NCI-H128 (cell line): ENCODE data around the gene FOXK1.
"Not testable (repeated sequence)": the region's sequence is repeated elsewhere in the genome, so short reads cannot be mapped to it uniquely, and the experiment has no call there.

Experiments used
- DNase-seq: peaks from one replicate; lab custom pipeline; 2025; ENCODE audit not compliant: unreplicated experiment; lab: John Stamatoyannopoulos, UW

The FOXK1 gene

GRCh38 chr7:4681886-4682620, at the start of gene FOXK1:
Gene FOXK1, plus strand, starts transcription at chr7:4682295. Its CDS starts 14 bp downstream, at chr7:4682309.
- DNase-seq = peak; percentile 44

- DNase-seq = no peak
Measured at GRCh38 chr7:4633012-4633411, 49.1 kb upstream of the FOXK1 start.

GRCh38 chr7:4634166-4634565, 47.9 kb upstream of the FOXK1 start:
- no peak for DNase-seq

- no peak for DNase-seq
Measured at GRCh38 chr7:4638781-4639575, 43.1 kb upstream of the FOXK1 start.

DNA sequence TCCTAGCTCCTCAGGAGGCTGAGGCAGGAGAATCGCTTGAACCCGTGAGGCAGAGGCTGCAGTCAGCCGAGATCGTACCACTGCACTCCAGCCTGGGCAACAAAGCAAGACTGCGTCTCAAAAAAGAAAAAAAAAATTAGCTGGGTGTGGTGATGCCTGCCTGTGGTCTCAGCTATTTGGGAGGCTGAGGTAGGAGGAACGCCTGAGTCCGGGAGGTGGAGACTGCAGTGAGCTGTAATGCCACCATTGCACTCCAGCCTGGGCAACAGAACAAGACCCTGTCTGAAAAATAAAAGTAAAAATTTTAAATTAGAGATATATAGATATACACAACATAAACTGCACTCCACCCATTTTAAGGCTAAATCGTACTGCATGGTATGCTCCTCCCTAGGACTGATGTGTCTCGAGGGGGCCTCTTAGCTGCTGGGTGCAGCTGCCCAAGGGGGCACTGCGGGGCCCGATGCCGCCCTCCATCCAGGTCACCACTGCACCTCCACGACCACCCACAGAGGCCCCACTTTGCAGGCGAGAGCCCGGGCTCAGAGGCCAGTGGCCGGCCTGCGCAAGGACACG, 40.9 kb upstream of the FOXK1 start:
- DNase-seq = no peak

GRCh38 chr7:4641667-4642467, 40.2 kb upstream of the FOXK1 start:
- DNase-seq = peak; percentile 92

GRCh38 chr7:4642468-4643203, 39.5 kb upstream of the FOXK1 start:
- DNase-seq = no peak

DNA sequence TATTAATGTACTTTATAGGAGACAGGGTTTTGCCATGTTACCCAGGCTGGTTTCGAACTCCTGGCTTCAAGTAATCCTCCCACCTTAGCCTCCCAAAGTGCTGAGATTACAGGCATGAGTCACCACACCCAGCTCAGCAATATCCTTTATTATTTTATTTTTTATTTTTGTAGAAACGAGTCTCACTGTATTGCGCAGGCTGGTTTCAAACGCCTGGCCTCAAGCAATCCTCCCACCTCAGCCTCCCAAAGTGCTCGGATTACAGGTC, 39.0 kb upstream of the FOXK1 start:
- not testable (repeated sequence) for DNase-seq

DNA sequence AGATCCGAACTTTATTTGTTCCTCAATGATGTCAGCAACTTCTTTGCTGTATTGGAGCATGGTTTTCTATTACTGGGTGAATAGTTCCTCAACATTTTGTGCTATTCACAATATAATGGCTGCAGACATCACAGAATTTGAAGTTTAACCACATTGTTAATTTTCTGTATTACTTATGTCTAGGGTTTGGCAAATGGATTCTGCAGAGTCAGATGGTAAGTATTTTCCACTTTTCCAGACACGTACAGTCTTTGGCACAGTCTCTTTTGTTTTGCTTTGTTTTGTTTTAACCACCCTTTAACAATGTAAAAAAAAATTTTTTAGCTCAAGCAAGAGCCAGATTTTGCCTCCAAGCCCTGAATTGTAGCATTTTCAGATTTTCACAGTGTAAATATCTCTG, 36.8 kb upstream of the FOXK1 start:
- DNase-seq = no peak

DNA sequence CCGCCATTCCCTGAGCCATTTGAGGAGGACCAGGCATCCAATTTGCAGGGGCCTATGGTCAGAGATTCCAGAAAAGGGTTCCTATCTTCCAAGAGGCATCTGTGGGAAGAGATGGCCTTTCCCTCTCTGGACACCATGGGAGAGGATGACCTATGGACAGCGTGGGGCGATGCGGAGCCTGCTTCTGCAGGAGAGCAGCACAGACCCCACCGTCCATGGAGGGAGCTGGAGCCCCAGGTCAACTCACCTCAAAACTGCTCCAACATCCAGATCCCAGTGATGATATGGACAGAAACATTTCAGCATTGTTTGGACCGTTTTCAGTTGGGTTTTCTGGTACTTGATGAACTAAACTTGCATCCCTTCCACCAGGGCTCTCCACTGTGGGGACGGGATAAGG, 34.0 kb upstream of the FOXK1 start:
- DNase-seq = no peak

DNA sequence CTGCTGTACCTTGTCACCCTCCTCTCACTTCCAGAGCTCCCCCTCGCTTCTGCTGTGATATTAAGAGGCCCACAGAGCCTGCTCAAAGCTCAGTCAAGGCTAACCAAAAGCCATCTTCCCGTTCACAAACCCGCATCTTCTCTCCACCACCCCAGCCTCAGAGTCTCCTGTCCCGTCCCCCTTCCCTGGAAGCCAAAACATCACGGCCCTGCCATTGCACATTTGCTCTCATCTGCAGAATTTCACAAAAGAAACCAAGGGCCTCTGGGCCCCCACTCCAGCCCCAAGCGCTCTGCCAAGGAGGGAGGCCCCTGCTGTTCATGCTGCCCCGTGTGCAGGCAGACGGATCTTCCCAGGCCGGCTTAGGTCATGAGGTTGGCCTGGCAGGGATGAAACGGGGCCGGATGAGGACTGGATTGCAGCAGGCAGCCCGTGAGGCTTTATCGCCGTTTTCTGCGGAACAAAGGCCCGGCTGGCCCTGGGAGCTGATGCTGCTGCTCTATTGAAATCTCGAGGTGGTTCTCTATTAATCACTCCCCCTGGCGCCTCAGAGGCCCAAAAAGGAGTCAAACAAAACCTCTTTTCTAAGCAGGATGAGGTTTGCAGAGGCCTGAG, 31.6 kb upstream of the FOXK1 start:
- DNase-seq = no peak

GRCh38 chr7:4653771-4654170, 28.3 kb upstream of the FOXK1 start:
- DNase-seq = no peak

DNA sequence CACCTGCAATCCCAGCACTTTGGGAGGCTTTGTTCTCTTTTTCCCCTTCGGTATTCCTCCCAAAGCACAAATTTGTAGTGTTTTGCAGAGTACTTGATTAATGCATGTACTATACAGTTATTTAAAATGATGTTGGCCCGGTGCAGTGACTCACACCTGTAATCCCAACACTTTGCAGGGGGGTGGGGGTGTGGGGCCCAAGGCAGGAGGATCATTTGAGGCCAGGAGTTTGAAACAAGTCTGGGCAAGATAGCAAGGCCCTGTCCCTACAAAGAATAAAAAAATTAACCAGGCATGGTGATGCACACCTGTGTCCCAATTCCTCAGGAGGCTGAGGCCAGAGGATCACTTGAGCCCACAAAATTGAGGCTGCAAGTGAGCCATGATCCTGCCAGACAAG, 26.8 kb upstream of the FOXK1 start:
- DNase-seq = no peak

DNA sequence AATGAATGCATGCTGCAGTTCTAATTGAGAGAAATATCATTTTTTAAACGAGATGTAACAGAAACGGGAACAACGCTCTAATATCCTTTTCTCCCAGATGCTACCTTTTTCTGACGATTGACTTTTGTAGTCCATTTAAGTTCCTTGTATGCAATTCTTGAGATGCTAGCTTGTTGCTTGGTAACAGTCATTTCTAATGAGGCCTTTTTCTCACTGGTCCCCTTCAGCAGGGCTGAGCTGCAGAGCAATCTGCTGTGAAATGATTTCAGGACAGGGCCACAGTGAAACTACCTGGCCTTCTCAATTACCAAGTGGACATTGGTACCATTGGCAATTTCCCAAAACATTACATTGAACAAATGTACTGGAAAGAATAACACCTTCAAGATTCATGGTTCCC, 26.2 kb upstream of the FOXK1 start:
- no peak for DNase-seq

DNA sequence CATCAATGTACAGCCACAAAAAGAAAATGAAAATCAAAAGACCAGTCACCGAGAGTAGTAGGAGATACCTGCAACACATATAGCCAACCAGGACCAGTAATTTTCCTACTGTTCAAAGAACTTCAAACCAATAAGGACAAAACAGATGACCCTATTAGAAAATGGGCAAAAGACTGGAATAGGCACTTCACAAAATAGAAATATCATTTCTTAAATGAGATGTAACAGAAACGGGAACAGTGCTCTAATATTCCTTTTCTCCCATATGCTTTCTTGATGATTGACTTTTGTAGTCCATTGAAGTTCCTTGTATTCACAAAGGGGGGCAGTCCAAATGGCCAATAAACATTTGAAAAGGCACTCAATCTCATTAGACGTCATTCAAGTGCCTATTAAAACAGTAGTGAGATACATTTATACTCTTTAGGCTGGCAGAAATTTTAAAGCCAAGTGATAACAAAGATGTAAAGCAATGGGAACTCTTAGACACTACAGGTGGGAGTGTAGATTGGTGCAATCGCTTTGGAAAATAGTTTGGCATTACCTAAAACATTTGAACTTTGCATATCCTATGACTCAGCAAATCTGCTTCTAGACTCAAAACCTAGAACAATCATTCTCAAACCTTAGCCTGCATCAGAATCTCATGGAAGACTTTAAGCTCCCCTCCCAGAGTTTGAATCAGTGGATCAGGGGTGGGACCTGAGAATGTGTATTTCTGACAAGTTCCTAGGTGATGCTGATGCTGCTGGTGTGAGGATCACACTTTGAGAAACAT, 24.3 kb upstream of the FOXK1 start:
- no peak for DNase-seq

GRCh38 chr7:4659551-4660286, 22.4 kb upstream of the FOXK1 start:
- DNase-seq = no peak

DNA sequence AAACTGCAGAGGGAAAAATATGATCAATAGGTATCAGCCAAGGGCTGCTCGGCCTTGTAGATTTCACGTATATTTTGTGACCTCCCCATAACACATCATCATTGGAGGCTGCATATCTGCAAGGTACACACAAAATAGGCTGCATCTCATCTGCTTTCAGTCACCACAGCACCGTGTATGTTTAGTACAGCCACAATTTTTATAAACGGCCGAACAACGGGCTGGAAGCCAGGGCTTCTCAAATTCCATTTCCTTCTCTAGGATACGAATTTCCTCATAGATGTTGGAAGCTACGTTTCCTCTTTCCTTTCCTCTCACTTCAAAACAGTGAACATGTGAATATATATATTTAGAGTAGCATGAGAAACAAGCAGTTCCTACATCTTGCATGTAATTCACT, 20.2 kb upstream of the FOXK1 start:
- DNase-seq = no peak

DNA sequence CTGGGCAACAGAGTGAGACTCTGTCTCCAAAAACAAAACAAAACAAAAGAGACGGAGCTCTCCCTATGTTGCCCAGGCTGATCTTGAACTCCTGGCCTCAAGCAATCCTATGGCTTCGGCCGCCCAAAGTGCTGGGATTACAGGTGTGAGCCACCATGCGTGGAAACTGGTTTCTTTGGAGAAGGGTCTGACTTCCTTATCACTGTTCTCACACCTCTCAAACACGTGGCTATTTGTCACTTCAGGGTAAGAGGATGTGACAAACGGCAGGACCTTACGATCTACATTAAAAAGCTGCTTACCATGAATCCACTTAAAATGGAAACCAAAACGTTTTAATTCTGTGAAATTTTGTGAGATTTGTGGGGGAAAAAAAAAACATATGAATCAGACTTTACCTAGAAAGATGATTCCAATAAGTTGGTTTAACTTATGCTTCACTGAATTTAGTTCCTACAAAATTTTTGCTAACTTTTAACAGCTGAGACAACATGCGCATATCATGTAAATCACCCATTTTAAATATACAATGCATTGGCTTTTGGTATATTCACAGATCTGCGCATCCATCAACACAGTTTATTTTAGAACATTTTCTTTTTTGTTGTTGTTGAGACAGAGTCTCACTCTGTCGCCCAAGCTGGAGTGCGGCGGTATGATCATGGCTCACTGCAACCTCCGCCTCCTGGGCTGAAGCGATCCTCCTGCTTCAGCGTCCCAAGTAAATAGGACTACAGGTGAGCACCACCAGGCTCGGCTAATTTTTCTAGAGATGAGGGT, 18.7 kb upstream of the FOXK1 start:
- DNase-seq = no peak
